ENCODE results near the gene IMPA2.
"Not testable (repeated sequence)": the region's sequence is repeated elsewhere in the genome, so short reads cannot be mapped to it uniquely, and the experiment has no call there.

The IMPA2 gene

DNA sequence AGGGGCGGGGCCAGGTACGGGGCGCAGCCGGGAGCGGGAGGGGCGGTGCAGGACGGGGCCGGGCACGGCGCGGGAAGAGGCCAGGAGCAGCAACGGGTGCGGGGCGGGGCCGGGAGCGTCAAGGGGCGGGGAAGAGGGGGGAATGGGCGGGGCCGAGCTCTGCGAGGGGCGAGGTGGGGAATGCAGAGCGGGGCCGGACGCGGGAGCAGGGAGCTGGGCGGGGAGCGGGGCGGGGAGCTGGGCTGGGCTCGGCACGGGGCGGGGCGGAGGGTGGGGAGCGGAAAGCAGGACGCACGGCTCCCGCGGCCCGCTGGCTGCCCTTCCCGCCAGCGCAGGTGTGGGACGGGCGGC, at the start of gene IMPA2:
IMPA2 (plus strand) TSS at position 316 of the 351 bp plus-strand sequence. CDS start 163 bp downstream, outside the sequence.
- DNase-seq (ENCODE audit: extremely low read depth in 1 of 2, low read depth in 1 of 2): peak in 1 of 2 donors; percentile 88

DNA sequence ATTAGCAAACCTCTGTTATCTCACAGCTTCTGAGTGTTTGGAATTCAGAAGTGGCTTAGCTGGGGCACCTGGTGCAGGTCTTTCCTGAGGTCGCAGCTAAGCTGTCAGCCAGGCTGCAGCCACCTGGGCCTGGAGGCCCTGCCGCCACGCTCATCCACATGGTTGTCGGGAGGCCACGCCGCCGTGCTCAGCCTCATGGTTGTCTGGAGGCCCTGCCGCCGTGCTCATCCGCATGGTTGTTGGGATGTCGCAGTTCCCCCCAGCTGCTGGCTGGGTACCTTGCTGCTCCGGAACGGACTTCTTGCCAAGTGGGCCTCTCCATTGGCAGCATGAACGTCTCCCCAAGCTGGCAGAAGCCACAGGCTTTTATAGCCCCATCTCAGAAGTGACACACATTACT, 48.9 kb upstream of the IMPA2 start:
- DNase-seq (ENCODE audit: extremely low read depth in 1 of 2, low read depth in 1 of 2): no peak

- DNase-seq (ENCODE audit: extremely low read depth in 1 of 2, low read depth in 1 of 2): peak; percentile 41 to 65
These were observed 43.3 kb upstream of the IMPA2 start for GRCh38 chr18:11937874-11938478.

DNA sequence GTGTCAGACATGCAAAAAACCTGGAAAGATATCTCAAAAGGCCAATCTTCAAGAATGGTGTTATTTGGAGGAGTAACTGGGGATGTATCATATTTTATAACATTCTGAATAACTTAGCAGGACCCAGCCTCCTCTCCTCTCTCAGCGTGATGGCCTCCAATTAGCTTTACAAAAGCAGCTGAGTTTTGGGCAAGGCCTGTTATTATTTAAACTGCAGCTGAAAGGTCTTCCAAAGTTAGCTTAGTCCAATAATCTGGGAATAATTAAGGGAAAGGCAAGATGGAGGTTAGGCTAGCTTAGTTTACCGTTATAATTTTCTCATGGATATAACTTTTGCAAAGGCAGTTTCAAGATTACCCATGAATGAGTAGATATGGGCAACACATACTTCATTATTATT, 40.4 kb upstream of the IMPA2 start:
- no peak for DNase-seq (ENCODE audit: extremely low read depth in 1 of 2, low read depth in 1 of 2)

- no peak for DNase-seq (ENCODE audit: extremely low read depth in 1 of 2, low read depth in 1 of 2)
These were observed 37.8 kb upstream of the IMPA2 start for GRCh38 chr18:11943551-11943950.

DNA sequence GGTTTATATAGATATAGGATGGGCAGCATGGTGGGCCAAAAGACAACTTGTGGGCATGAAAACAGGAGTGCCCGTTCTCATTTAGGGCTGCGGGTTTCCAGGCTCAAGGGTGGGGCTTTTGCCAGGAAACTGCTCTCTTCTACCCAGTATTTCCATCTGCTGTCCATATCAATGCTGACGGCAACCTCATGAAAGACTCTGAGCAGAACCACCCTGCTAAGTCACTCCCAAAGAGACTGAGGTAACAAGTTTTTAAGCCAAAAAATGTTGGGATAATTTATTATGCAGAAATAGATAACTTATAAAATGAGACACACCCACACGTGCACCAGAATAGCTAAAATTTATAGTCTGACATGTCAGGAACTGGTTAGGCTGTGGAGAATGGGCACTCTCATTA, 37.1 kb upstream of the IMPA2 start:
- no peak for DNase-seq (ENCODE audit: extremely low read depth in 1 of 2, low read depth in 1 of 2)

DNA sequence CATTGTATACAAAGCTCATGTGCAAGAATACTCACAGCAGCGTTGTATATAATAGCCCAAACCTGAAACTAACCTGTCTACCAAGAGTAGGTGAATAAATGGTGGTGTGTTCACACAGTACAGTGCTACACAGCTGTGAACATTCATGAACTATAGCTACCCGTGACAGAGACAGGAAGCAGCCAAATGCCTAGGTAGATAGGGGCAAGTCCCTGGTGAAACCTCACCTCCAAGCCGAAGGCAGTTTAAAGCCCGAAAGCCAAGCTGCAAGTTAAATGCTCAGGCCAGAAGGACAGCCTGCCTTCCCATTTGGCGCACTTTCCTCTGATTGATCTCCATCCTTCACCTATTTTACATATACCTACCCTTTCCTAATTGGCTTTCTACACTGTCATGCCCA, 36.5 kb upstream of the IMPA2 start:
- no peak for DNase-seq (ENCODE audit: extremely low read depth in 1 of 2, low read depth in 1 of 2)

GRCh38 chr18:11945834-11946659, 35.3 kb upstream of the IMPA2 start:
- DNase-seq (ENCODE audit: extremely low read depth in 1 of 2, low read depth in 1 of 2): not testable (repeated sequence)

DNA sequence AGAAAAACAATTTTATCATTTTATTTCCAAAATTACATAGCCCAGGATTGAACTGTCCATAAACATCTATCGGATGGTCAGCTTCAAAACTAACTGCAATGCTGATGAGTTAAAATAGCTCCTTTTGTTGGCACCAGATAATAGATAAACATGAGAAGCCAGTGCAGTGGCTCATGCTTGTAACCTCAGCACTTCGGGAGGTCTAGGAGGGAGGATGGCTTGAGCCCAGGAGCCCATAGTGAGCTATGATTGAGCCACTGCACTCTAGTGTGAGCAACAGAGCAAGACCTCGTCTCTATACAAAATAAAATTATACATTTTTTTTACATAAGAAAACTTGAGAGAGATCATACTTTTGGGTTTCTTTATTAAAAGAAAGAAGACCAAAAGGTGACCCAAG, 34.6 kb upstream of the IMPA2 start:
- no peak for DNase-seq (ENCODE audit: extremely low read depth in 1 of 2, low read depth in 1 of 2)

DNA sequence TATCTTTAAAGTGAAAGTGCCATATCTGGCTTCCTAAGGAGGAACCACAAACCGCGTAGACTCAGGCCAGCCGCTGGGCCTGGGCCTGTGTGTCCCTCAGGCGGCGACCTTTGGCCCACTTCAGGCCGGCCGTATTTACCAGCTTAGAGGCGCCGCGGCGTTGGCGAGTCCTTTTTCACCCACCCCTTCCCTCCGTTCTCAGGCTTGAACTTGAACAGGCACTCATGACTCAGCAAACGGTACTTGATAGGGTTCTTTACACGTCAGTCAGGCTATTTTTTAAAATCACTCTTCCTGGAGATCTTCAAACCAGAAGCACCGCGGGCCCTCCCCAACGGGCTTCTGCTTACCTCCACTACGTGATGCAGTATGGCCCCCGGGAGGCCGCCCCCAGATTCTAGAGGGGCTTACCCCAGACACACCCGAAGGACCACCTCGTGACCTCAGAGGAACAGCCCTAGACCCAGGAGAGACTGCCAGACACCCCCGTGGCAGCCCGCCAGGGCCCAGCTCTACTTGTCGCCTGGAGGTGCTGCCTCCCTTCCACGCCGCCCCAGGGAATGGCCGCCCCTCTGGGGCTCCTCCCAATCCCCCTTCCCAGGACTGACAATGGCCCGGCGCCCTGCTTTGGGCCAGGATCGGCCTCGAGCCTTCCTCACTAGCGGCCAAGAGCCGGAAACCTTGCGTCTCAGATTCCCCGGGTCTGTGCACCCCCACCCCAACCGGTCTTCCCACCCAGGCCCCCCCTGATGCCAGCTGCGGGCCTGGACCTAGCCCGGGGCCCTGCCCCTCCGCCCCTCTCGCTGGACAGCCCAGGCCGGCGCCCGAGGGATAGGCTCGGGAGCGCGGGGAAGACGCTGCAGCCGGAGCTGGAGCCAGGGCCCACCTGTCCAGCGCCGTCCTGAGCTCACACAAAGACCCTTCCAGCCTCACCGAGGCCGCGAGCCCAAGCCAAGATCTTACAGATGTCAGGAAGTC, 33.8 kb upstream of the IMPA2 start:
- DNase-seq (ENCODE audit: extremely low read depth in 1 of 2, low read depth in 1 of 2): peak; percentile 2 to 29

GRCh38 chr18:11948852-11949523, 32.3 kb upstream of the IMPA2 start:
- no peak for DNase-seq (ENCODE audit: extremely low read depth in 1 of 2, low read depth in 1 of 2)

- no peak for DNase-seq (ENCODE audit: extremely low read depth in 1 of 2, low read depth in 1 of 2)
These were observed 30.5 kb upstream of the IMPA2 start for GRCh38 chr18:11950824-11951223.

- no peak for DNase-seq (ENCODE audit: extremely low read depth in 1 of 2, low read depth in 1 of 2)
These were observed 29.9 kb upstream of the IMPA2 start for GRCh38 chr18:11951390-11951851.

- no peak for DNase-seq (ENCODE audit: extremely low read depth in 1 of 2, low read depth in 1 of 2)
These were observed 28.2 kb upstream of the IMPA2 start for GRCh38 chr18:11953113-11953512.

GRCh38 chr18:11955239-11956029, 25.9 kb upstream of the IMPA2 start:
- no peak for DNase-seq (ENCODE audit: extremely low read depth in 1 of 2, low read depth in 1 of 2)

- DNase-seq (ENCODE audit: extremely low read depth in 1 of 2, low read depth in 1 of 2): no peak
These were observed 24.7 kb upstream of the IMPA2 start for GRCh38 chr18:11956371-11957308.

DNA sequence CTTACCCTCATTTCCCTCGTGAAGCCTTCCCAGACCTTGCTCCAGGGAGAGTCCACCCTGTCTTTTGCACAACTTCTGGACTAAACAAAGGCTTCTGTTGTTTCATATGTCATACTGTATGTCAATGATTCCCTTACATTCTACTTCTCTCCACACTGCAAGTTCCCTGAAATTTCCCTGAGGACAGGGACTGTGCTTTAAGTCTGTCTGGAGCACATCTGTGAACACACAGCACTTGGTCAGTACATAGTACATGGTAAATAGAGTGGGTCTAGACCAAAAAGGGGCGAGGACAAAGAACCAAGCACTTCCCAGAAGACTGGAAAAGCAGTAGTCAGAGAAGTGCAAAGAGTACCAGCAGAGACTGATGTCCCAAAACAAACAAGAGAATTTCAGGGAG, 23.7 kb upstream of the IMPA2 start:
- no peak for DNase-seq (ENCODE audit: extremely low read depth in 1 of 2, low read depth in 1 of 2)

DNA sequence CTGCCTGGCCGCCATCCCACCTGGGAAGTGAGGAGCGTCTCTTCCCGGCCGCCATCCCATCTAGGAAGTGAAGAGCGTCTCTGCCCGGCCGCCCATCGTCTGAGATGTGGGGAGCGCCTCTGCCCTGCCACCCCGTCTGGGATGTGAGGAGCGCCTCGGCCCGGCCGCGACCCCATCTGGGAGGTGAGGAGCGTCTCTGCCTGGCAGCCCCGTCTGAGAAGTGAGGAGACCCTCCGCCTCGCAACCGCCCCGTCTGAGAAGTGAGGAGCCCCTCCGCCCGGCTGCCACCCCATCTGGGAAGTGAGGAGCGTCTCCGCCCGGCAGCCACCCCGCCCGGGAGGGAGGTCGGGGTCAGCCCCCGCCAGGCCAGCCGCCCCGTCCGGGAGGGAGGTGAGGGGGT, 21.7 kb upstream of the IMPA2 start:
- not testable (repeated sequence) for DNase-seq (ENCODE audit: extremely low read depth in 1 of 2, low read depth in 1 of 2)

All from activated CD8-positive, alpha-beta memory T cell treated with anti-CD3 and anti-CD28 coated beads for 1 hour (primary cell).